Dermis blood vessel endothelial cell (primary cell): Measurements from ENCODE around the gene RICTOR. TPM values are rescaled to one million over a fixed set of nuclear protein-coding genes. Genes with fewer than 3 reads are reported as not detected.
"Not testable (repeated sequence)": the region's sequence is repeated elsewhere in the genome, so short reads cannot be mapped to it uniquely, and the experiment has no call there.

Source experiments
- DNase-seq: peaks from one replicate; pipeline ENCODE4 v3.0.0; 2010
- total RNA-seq: library from RNA; depleted of rRNA; stranded (reverse); fragments of >200 nt; gene quantifications from 2 replicates; pipeline ENCODE4 v1.2.3, GENCODE V29; 2014

The RICTOR gene
- total RNA-seq, 1 donor from 2014 or later, result 36.2 TPM

GRCh38 chr5:39006650-39007049 is 67.5 kb downstream of the RICTOR start:
- DNase-seq, result no peak

GRCh38 chr5:39005566-39006232 is 68.5 kb downstream of the RICTOR start:
- DNase-seq, result peak; percentile 22

- DNase-seq, result no peak
These were observed 72.5 kb downstream of the RICTOR start for GRCh38 chr5:39001683-39002082.

DNA sequence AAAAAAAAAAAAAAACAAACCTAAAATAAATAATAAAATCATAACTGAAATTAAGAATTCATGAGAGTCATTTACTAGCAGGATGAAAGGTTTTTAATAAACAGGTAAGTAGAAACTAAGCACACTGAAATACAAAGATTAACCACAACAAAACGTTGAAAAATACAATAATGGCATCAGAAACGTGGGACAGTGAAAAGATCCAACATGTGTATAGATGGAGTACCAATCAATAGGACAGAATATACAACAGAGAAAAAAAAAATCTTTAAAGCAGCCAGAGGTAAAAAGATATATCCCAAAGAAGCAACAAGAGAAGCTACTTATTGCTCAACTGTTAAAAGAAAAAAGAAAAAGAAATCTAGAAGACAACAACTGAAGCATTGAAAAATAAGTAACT is 75.2 kb downstream of the RICTOR start:
- no peak for DNase-seq

DNA sequence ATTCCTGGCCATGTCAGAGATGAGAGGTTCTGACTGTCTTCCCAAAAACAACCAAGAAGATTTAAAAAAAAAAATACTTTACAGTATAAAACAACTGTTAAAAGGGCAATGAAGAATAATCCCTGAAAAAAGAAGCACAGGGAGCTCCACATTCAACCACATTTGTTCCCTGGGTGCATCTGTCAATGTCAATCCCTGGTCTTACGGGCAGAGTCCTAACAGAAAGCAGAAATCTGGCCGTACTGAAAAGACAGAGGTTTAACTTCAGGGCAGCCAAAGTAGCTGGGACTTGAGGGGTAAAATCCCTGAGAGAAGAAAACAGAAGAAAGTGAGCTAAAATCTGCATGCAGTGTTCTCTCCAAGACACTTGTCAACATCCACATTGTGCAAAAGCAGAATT is 76.6 kb downstream of the RICTOR start:
- DNase-seq, result no peak

- DNase-seq, result peak; percentile 5
These were observed 78.1 kb downstream of the RICTOR start for GRCh38 chr5:38996123-38996522.

GRCh38 chr5:38994324-38994927 is 79.8 kb downstream of the RICTOR start:
- DNase-seq, result peak; percentile 79

DNA sequence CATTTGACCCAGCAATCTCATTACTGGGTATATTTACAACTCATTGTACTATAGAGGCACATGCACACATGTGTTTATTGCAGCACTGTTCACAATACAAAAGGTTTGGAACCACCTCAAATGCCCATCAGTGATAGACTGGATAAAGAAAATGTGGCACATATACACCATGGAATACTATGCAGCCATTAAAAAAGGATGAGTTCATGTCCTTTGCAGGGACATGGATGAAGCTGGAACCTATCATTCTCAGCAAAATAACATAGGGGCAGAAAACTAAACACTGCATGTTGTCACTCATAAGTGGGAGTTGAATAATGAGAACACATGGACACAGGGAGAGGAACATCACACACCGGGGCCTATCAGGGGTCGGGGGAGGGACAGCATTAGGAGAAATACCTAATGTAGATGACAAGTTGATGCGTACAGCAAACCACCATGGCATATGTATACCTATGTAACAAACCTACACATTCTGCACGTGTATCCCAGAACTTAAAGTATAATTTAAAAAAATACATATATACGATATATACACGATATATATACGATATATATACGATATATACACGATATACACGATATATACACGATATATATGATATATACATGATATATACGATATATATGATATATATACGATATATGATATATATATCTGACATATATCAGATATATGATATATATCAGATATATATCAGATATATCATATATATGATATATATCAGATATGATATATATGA is 84.1 kb downstream of the RICTOR start:
- DNase-seq, result not testable (repeated sequence)

GRCh38 chr5:38985909-38986452 is 88.2 kb downstream of the RICTOR start:
- DNase-seq, result no peak

- DNase-seq, result no peak
These were observed 94.7 kb downstream of the RICTOR start for GRCh38 chr5:38979535-38979934.

GRCh38 chr5:38978036-38978435 is 96.2 kb downstream of the RICTOR start:
- DNase-seq, result no peak

- DNase-seq, result no peak
These were observed 105.5 kb downstream of the RICTOR start for GRCh38 chr5:38968665-38969064.

GRCh38 chr5:38961691-38962090 is 112.5 kb downstream of the RICTOR start:
- no peak for DNase-seq

- DNase-seq, result no peak
These were observed 120.7 kb downstream of the RICTOR start for GRCh38 chr5:38953426-38954012.

- no peak for DNase-seq
These were observed 125.7 kb downstream of the RICTOR start for GRCh38 chr5:38948501-38948900.

- DNase-seq, result no peak
These were observed 129.9 kb downstream of the RICTOR start for GRCh38 chr5:38944282-38944681.

DNA sequence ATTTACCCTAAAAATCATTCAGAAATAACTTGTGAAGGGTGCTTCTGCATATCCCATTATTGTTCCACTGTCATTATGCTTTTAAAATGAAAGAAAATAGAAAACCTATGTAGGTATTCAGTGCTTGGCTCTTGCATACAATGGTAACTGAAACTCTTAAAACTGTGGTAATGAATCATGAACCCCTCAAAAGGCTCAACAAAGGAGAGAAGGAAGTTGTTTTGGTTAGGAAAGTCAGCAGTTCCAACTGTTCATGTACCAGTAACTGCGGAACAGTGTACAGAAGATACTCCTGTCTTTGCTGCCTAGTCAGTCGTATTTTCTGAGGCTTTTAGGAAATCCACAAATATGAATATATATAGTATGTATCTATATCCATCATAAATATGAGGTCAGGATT is 132.3 kb downstream of the RICTOR start:
- no peak for DNase-seq

DNA sequence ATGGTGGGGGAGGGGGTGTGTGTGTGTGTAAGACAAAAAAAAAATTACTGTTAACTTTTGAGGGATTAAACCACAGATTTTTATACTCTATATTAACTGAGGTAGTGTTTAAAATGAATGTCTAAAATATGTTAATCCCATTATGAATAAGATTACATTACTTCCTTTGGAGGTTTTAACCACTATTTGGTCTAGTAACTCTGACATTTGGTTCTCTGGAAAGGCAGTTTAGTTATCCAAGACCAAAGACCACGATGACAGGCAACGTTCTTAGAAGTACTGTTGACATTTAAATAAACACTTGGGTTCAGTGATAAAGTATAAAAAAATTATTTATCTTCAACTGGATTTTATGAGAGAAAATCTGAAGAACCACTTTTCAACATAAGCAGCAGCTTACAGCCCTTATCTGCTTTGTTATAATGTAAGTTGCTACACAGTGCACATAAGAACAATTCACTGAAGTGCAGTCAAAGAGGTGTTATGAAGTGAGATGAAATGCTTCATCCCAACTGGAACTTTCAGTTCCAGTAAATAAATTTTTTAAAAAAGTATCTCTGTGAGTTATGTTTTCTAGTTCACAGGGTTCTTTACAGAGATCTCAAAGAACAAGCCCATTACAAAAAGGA is 133.9 kb downstream of the RICTOR start:
- no peak for DNase-seq

- no peak for DNase-seq
These were observed 135.2 kb downstream of the RICTOR start for GRCh38 chr5:38938973-38939372.

GRCh38 chr5:38938424-38938823 is 135.8 kb downstream of the RICTOR start:
- DNase-seq, result no peak

DNA sequence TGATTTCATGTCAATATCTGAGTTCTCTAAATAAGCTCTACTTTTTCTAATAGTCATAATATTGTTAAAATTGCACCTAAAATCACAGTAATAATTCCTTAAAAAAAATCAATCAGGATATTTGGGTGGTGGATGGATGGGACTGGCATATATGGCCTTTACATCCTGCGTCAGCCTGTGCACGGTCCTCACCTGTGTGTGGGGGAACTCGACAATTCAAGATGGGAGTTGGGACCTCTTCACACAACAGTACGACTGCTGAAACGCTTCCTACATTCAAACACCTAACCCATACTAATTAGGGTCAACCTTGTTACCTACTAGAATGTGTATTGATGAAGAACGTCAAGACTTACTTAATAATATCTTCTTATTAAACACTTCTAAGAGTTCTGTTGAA is 137.9 kb downstream of the RICTOR start:
- DNase-seq, result no peak

GRCh38 chr5:38935437-38935836 is 138.8 kb downstream of the RICTOR start:
- DNase-seq, result no peak
